Caco-2 (cell line): Measurements from ENCODE around the gene SURF4. TPM values are rescaled to one million over a fixed set of nuclear protein-coding genes. Genes with fewer than 3 reads are reported as not detected.

Experiments
- BruUV-seq: library from RNA; stranded (reverse); fragments of 400-500 nt; replicated peaks from 2 replicates; lab custom pipeline; 2021; lab: Mats Ljungman, UMichigan
- CTCF ChIA-PET: fragments of 300-600 bp; sonication (Branson Sonifier 250); formaldehyde crosslinking; loops from one replicate; lab custom pipeline; 2022; ENCODE audit warnings: antibody characterized with exemption; lab: Charles Lee
- POLR2A ChIA-PET: fragments of 300-600 bp; sonication (Branson Sonifier 250); formaldehyde crosslinking; loops from one replicate; lab custom pipeline; 2022; ENCODE audit warnings: antibody characterized with exemption; lab: Charles Lee
- DNase-seq, 2 experiments: peaks; one replicate each; pipeline versions ENCODE4 v3.0.0 to v3.0.0-alpha.2; 2020 to 2022
- H3K27me3 ChIP-seq: replicated peaks from 2 replicates; pipeline ENCODE4 v1.6.0; 2011; ENCODE audit warnings: low read length; ENCODE audit not compliant: control insufficient read depth, insufficient read depth
- H3K36me3 ChIP-seq: 2 replicates; pipeline ENCODE4 v1.5.1; 2011; ENCODE audit warnings: low read length; ENCODE audit not compliant: control insufficient read depth, insufficient read depth
- H3K4me1 ChIP-seq: fragments of 250-450 bp; sonication (Bioruptor Pico); 2 replicates; pipeline ENCODE4 v1.5.1; 2020; ENCODE audit warnings: mild to moderate bottlenecking
- H3K4me3 ChIP-seq: 2 replicates; pipeline ENCODE4 v1.5.1; 2011; ENCODE audit warnings: low read depth, mild to moderate bottlenecking, control low read depth, low read length
- H3K9me3 ChIP-seq: fragments of 250-450 bp; sonication (Bioruptor Pico); 2 replicates; pipeline ENCODE4 v1.5.1; 2020; ENCODE audit warnings: mild to moderate bottlenecking, moderate library complexity
- H3K27ac Mint-ChIP-seq: one replicate; pipeline ENCODE4 v1.8.0; 2022; ENCODE audit warnings: mixed read lengths; ENCODE audit not compliant: unreplicated experiment
- H3K27me3 Mint-ChIP-seq: one replicate; pipeline ENCODE4 v1.8.0; 2022; ENCODE audit warnings: mixed read lengths; ENCODE audit not compliant: insufficient read depth, unreplicated experiment
- H3K36me3 Mint-ChIP-seq: one replicate; pipeline ENCODE4 v1.8.0; 2022; ENCODE audit warnings: mild to moderate bottlenecking, mixed read lengths; ENCODE audit not compliant: insufficient read depth, unreplicated experiment
- H3K4me1 Mint-ChIP-seq: one replicate; pipeline ENCODE4 v1.8.0; 2022; ENCODE audit warnings: low read depth, mixed read lengths; ENCODE audit not compliant: unreplicated experiment
- H3K4me3 Mint-ChIP-seq: one replicate; pipeline ENCODE4 v1.8.0; 2022; ENCODE audit warnings: mild to moderate bottlenecking, moderate library complexity, mixed read lengths; ENCODE audit not compliant: unreplicated experiment
- H3K9me3 Mint-ChIP-seq: one replicate; pipeline ENCODE4 v1.8.0; 2022; ENCODE audit warnings: mixed read lengths; ENCODE audit not compliant: unreplicated experiment
- CTCF ChIP-seq, 2 experiments: fragments of 200-600 bp in 1 of 2; IDR thresholded peaks; 1 replicate in 1 of 2; 2 replicates in 1 of 2; pipeline versions ENCODE4 v1.5.1 to v1.8.0; 2011 to 2022; ENCODE audit warnings: antibody characterized with exemption in 1 of 2, control low read depth in 1 of 2, inconsistent platforms in 1 of 2, low read depth in 1 of 2, low read length in 1 of 2, mild to moderate bottlenecking in 1 of 2, moderate library complexity in 1 of 2; ENCODE audit not compliant: insufficient read depth in 1 of 2, severe bottlenecking in 1 of 2, unreplicated experiment in 1 of 2
- intact Hi-C: fragments of 100-400 bp; cut with micrococcal nuclease; formaldehyde crosslinking; loops from one replicate; pipeline ENCODE4 v1.10.0; 2022; ENCODE audit not compliant: unreplicated experiment
- total RNA-seq: library from RNA; stranded (reverse); gene quantifications from 2 replicates; pipeline ENCODE4 v1.2.3, GENCODE V29; 2022

Gene SURF4
- total RNA-seq, 1 experiment from 2014 or later = 239 TPM

DNA sequence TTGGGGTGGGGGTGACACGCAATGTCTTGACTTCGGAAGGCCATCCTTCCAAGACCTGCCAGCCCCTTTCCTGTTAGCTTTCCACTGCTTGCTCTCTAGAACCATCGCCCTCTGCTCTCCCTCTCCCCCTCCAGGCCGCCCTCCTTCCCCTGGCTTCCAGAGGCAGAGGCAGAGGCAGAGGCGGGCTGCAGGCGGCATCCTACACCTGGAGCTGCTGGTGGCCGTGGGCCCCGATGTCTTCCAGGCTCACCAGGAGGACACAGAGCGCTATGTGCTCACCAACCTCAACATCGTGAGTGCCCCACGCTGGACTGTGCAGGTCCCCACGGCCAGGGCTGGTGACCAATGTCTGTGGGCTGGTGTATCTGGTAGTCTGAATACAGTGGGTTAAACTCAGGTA, 48.3 kb upstream of the SURF4 start:
- Histone ChIP-seq H3K4me1 (peaks cover 15% of the 10 kb centered on the region), H3K27me3 (no peaks in the 10 kb centered on the region), H3K9me3 (no peaks in the 10 kb centered on the region), H3K36me3 (no peaks in the 10 kb centered on the region), H3K4me3 (no peak overlapping the region)
- H3K36me3 Mint-ChIP-seq = no peaks in the 10 kb centered on the region
- H3K4me1 Mint-ChIP-seq = peaks cover 5% of the 10 kb centered on the region
- no peaks in the 10 kb centered on the region for H3K27me3 Mint-ChIP-seq
- ChIA-PET CTCF (interaction anchor here (0.6 kb wide), 1 partner anchor 668 kb away, joined by 3 read pairs; no protein-coding TSS in a partner anchor), POLR2A (no interaction called here)
- H3K9me3 Mint-ChIP-seq = no peaks in the 10 kb centered on the region
- no peak for DNase-seq
- TF ChIP-seq CTCF (IDR thresholded peaks at IDR 0.05; ENCODE audit: insufficient read depth in 1 of 2, low read depth in 1 of 2, low read length in 1 of 2, severe bottlenecking in 1 of 2, unreplicated experiment in 1 of 2) = no peak
- no peak overlapping the region for H3K4me3 Mint-ChIP-seq
- BruUV-seq = no TSS peak
- no peak overlapping the region for H3K27ac Mint-ChIP-seq
- intact Hi-C loops = no loop called here

- Mint-ChIP-seq H3K4me1 (peaks cover 11% of the 10 kb centered on the region), H3K27ac (peak overlapping the region; percentile 66), H3K36me3 (no peaks in the 10 kb centered on the region), H3K27me3 (no peaks in the 10 kb centered on the region), H3K9me3 (no peaks in the 10 kb centered on the region), H3K4me3 (no peak overlapping the region)
- intact Hi-C loops = no loop called here
- ChIA-PET CTCF (no interaction called here), POLR2A (no interaction called here)
- no peaks in the 10 kb centered on the region for H3K27me3 ChIP-seq
- H3K36me3 ChIP-seq = no peaks in the 10 kb centered on the region
- H3K4me1 ChIP-seq = peaks cover 19% of the 10 kb centered on the region
- TF ChIP-seq CTCF (IDR thresholded peaks at IDR 0.05; ENCODE audit: insufficient read depth in 1 of 2, low read depth in 1 of 2, low read length in 1 of 2, severe bottlenecking in 1 of 2, unreplicated experiment in 1 of 2) = no peak
- no TSS peak for BruUV-seq
- DNase-seq = no peak
- no peaks in the 10 kb centered on the region for H3K9me3 ChIP-seq
- no peak overlapping the region for H3K4me3 ChIP-seq
These were observed 47.4 kb upstream of the SURF4 start for GRCh38 chr9:133423216-133423615.

- DNase-seq = no peak
- TF ChIP-seq CTCF (IDR thresholded peaks at IDR 0.05; ENCODE audit: insufficient read depth in 1 of 2, low read depth in 1 of 2, low read length in 1 of 2, severe bottlenecking in 1 of 2, unreplicated experiment in 1 of 2) = peak; percentile 11 to 20
- Mint-ChIP-seq H3K36me3 (no peaks in the 10 kb centered on the region), H3K27ac (peak within 1 kb of the TSS; percentile 66), H3K27me3 (no peaks in the 10 kb centered on the region), H3K9me3 (no peaks in the 10 kb centered on the region), H3K4me3 (no peak within 1 kb of the TSS), H3K4me1 (peaks cover 11% of the 10 kb centered on the region)
- H3K27me3 ChIP-seq = no peaks in the 10 kb centered on the region
- no peaks in the 10 kb centered on the region for H3K36me3 ChIP-seq
- ChIA-PET POLR2A (no interaction called here), CTCF (interaction anchor here (0.7 to 1.2 kb wide), 2 partner anchors 25 to 38 kb away, joined by 3 read pairs; partner anchors contain the start of gene CACFD1)
- H3K4me3 ChIP-seq = no peak within 1 kb of the TSS
- peaks cover 12% of the 10 kb centered on the region for H3K4me1 ChIP-seq
- intact Hi-C loops = no loop called here
- no peaks in the 10 kb centered on the region for H3K9me3 ChIP-seq
- no TSS peak for BruUV-seq
These were observed 46.0 kb upstream of the SURF4 start, which contains the start of gene ADAMTS13 for GRCh38 chr9:133421615-133422542. Gene ADAMTS13, plus strand, starts transcription at chr9:133422367. Its CDS starts 77 bp downstream, at chr9:133422444.
